Epithelial cell of prostate (primary cell): ENCODE measurements around the gene DBP.
"Not testable (repeated sequence)": the region's sequence is repeated elsewhere in the genome, so short reads cannot be mapped to it uniquely, and the experiment has no call there.

ENCODE experiments used
- DNase-seq: peaks from one replicate; pipeline ENCODE4 v3.0.0-alpha.2; 2011; ENCODE audit warnings: low read depth, low spot score
- H3K27ac ChIP-seq: fragments of 450-650 bp; 2 replicates; pipeline ENCODE4 v1.5.1; 2017; ENCODE audit warnings: mild to moderate bottlenecking

Gene DBP, protein sequence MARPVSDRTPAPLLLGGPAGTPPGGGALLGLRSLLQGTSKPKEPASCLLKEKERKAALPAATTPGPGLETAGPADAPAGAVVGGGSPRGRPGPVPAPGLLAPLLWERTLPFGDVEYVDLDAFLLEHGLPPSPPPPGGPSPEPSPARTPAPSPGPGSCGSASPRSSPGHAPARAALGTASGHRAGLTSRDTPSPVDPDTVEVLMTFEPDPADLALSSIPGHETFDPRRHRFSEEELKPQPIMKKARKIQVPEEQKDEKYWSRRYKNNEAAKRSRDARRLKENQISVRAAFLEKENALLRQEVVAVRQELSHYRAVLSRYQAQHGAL

DNA sequence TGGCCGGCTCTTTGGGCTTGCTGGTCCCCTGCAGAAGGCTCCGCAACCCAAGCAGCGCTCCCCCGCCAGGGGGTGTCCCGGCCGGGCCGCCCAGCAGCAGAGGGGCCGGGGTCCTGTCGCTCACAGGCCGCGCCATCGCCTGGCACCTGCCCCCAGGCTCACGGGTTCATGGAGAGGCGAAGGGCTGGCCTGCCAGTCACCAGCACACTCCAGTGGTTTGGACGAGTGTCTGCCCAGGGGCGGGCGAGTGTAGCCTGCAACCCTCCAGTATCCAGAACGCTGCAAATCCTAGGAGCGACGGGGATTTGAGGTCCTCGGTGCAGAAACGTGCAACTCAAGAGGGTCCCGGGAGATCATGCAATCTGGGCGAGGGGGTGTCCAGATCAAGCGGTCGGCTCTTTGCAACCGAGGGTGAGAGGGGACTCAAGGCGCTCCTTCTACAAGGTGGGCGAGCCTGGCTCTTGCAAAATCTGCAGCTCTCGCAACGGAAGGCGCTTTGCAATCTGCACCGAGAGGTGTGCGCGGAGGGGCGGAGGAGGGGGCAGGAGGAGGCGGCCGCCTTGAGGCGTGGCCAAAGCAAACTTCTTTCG, at the start of gene DBP:
TSS of gene DBP (minus strand) at position 521 of the 590 bp plus-strand sequence. CDS start at position 136, 385 bp downstream.
- no peak for DNase-seq
- peak within 1 kb of the TSS; percentile 91 for H3K27ac ChIP-seq

DNA sequence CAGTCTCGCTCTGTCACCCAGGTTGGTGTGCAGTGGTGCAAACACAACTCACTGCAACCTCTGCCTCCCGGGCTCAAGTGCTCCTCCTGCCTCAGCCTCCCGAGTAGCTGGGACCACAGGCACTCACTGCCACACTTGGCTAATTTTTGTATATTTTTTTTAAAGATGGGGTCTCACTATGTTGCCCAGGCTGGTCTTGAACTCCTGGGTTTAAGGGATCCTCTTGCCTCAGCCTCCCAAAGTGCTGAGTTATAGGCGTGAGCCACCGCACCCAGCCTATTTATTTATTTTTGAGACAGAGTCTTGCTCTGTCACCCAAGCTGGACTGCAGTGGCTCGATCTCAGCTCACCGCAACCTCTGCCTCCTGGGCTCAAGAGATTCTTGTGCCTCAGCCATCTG, 49.5 kb upstream of the DBP start:
- not testable (repeated sequence) for H3K27ac ChIP-seq, DNase-seq

DNA sequence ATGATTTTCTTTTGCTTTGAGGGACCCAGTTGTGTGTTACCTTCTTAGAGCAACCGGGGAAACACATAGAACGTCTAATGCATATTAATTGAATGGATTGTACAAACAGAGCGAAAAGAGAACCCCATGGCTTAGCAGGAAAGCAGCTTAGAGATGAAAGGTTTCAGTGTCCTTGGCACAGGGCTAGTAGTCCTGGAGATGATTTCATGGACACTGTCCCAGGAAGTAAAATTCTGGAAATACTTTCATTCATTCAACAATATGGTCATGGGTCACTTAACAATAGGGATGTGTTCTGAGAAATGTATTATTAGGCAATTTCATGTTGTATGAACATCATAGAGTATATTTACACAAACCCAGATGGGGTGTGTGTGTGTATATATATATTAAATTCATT, 48.9 kb upstream of the DBP start:
- H3K27ac ChIP-seq = no peak overlapping the region
- no peak for DNase-seq

DNA sequence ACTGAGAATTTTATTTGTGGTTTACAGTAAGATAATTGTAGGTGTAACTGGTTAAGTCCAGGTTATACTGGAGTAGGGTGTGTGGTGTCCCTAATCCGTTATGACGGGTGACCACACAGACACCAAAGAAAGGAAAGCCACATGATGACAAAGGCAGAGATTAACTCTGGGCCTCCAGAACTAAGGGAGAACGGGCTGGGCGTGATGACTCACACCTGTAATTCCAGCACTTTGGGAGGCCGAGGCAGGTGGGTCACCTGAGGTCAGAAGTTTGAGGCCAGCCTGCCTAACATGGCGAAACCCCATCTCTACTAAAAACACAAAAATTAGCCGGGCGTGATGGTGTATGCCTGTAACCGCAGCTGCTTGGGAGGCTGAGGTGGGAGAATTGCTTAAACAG, 48.4 kb upstream of the DBP start:
- DNase-seq = no peak
- no peak overlapping the region for H3K27ac ChIP-seq

DNA sequence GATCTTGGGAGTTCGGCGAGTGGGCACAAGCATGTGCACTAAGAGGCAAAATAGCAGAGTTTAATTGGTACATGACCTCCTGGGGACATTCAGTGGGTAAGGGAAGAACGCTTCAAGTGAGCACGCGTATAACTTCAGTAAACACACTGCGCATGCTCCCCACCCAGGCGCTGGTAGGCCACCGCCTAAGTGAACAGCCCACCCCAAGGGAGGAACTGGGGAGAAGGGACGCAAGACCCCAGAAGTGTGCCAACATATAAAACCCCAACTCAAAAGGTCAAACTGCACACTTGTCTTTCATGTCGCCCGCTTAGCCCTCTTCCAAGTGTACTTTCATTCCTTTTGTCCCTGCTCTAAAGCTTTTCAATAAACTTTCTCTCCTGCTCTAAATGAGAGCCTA, 46.2 kb upstream of the DBP start:
- no peak overlapping the region for H3K27ac ChIP-seq
- no peak for DNase-seq

DNA sequence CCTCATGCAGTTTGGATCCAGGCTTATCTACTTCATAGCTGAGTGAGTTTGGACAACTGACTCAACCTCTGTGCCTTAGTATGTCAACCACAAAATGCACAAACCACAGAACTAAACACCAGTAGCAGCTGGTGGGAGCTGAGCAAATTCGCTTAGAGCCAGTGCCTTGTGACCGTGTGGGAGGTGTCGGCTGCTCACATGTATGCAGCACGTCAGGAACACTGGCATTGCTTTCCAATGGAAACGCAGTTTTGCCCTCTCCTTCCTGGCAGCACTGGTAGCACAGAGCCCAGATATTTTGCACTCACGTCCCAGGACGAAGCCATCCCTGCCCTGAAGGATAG, 43.9 kb upstream of the DBP start:
- DNase-seq = no peak
- H3K27ac ChIP-seq = no peak overlapping the region

DNA sequence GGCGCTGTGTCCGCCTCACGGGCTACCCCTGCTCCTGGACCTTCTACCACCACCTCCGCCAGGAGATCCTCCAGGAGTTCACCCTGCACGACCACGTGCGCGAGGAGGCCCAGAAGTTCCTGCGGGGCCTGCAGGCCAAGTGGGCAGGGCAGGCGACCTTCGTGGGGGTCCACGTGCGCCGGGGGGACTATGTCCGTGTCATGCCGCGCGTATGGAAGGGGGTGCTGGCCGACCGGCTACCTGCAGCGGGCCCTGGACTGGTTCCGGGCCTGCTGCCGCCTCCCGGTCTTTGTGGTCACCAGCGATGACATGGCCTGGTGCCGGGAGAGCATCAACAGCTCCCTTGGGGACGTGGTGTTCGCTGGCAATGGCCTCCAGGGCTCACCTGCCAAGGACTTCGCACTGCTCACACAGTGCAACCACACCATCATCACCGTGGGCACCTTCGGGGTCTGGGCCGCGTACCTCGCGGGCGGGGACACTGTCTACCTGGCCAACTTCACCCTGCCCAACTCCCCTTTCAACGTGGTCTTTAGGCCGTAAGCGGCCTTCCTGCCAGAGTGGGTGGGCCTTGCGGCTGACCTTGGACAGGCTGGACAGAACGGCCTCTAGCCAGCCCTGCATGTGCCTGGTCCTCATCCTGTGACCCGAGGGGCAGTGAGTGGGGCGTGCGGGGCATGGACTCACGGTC, 43.4 kb upstream of the DBP start:
- DNase-seq = no peak
- H3K27ac ChIP-seq = no peak overlapping the region

DNA sequence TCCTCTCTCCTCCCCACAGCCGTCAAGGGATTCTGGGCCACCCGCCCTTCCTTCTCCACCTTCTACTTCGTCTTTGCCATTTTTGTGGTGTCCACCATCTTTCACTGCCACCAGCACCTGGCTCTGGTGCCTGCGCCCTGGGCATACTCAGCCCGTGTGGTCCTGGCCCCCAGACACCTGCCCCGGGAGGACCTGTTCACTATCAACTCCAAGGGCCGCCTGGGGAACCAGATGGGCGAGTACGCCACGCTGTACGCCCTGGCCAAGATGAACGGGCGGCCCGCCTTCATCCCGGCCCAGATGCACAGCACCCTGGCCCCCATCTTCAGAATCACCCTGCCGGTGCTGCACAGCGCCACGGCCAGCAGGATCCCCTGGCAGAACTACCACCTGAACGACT, 42.8 kb upstream of the DBP start:
- not testable (repeated sequence) for DNase-seq, H3K27ac ChIP-seq

DNA sequence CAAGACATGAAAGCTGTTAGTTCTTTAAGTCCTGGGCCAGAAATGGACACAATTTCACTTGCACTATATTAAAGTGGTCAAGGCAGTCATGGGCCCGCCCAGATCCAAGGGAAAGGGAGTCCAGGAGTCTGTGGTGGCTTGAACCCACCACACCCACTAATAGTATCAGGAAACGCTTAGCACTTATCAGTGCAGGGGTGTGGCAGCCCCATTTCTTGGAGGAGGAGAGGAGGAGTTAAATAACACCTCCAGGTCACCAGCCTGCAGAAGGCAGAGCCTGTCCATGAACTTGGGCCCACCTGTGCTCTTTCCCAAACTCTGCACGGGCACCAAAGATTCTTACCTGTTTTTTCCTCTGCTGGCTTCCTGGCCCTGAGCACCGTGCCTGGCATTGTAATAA, 41.0 kb upstream of the DBP start:
- H3K27ac ChIP-seq = no peak overlapping the region
- DNase-seq = no peak

DNA sequence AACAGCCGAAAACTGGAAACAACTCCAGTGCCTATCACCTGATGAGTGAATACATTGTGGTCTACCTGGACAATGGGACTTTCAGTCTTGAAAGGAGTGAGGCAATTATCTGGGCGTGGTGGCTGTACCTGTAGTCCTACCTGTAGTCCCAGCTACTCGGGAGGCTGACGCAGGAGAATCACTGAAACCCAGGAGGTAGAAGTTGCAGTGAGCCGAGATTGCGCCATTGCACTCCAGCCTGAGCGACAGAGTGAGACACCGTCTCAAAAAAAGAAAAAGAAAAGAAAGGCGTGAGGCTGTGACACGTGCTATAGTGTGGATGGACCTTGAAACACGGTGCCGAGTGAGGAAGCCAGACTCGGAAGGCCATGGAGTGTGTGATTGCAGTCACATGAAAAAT, 39.7 kb upstream of the DBP start:
- DNase-seq = peak; percentile 55
- no peak overlapping the region for H3K27ac ChIP-seq

DNA sequence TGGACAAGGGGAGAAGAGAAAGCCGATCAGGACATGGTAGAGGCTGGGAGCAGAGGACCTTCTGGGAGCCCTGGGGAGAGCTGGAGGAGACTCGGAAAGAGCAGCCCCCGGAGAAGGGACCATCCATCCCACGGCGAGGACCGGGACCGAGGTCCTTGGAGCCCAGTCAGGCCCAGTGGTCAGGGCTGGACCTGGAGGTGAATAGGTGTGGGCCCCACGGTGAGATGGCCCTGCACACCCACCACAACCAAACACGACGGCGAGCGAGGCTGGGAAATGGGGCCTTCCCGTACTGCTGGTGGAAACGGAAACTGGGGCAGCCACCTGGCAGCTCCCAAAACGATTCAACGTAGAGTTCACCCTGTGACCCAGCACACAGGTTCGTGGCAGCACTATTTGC, 39.3 kb upstream of the DBP start:
- no peak overlapping the region for H3K27ac ChIP-seq
- DNase-seq = no peak

DNA sequence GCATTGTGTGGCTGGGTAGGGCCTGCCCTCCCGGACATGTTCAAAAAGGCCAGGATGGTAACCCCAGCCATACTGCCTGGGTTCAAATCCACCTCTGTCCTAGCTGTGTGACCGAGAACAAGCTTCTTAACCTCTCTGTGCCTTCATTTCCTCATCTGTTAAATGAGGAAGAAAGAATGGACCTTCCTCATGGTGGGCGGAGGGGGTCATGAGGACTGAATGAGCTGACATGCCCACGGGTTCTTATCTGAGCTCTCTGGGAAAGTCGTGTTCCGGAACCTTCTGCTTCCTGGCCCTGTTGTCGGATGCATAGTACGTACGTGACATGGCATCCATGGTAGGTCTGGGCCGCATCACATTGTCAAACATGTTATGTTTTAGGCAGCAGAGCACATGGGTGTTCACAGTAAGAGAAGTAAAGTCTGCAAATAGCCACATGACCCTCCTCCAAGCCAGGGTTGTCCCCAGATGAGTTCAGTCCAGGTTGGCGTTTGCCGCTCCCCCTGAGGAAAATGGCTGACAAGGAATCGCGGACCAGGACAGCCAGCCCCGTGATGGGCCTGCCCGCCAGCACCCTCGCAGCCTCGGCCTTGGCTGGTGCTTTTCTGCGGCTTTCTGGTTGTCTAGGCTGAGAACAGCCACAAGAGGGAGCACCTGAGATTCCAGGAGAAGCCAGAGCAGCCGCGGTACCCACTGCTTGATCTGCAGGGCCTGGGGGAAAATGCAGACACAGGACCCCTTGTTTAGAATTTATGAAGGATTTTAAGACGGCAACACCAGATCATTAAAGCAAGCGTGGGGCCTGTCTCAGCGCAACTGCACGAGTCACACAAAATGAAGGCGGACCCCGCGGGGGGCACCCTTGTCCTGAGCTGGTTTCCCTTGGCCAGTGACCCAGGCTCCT, 38.0 kb upstream of the DBP start:
- no peak overlapping the region for H3K27ac ChIP-seq
- no peak for DNase-seq

DNA sequence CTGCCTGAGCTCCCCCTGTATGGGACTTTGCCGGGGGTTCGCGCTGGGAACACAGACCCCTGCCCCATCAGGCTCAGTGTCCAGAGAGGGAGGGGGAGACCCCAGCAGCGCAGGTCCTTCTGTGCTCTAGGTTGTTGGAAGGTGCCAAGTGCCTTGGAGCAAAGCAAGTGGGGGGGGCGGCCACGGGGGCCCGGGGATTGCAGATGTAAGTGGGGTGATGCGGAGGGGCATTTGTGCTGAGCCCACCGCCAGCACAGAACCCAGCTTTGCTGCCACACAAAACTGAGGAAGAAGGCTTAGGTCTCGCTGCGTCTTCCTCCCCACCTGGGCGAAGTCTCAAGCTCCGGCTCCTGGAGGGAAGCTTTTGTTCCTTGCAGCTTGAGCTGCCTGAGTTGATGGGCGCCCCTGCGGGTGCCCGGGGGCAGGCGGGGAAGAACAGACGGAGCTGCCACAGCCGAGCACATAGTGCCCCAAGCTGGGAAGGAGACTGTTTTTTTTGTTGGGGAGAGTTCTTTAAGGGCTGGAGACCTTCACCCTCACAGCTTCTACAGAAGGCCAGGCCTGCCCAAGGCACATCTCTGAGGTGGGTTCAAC, 37.1 kb upstream of the DBP start:
- no peak overlapping the region for H3K27ac ChIP-seq
- DNase-seq = no peak

DNA sequence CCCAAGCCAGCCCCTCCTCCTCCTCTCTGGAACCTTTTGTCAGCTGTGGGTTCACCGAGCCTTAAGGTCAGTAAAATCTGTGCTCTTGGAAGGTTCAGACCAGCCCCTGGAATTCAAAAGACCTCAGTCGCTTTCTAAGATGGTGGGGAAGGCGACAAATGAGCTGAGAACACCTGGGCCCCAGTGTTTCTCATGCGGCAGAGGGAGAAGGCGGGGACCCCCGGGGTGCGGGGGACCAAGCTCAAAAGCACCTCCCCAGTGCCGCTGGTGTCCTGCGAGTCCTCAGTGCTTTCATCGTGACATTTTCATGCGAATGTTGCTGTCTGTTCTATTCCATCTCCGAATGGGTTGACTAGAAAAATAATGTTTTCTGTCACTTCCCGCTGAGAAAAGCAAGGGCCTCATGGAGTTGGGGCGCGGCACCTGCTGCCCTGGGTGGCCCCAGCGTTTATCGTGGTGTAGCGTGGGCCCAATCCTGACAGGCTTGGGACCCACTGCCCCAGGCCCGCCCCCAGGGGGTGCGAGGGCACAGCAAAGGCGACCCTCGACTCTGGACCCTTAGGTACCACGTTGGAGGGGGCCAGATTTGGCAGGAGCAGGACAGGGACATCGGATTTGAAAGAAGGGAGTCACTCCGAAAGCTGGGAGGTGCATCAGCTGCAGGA, 36.4 kb upstream of the DBP start:
- H3K27ac ChIP-seq = no peak overlapping the region
- no peak for DNase-seq

DNA sequence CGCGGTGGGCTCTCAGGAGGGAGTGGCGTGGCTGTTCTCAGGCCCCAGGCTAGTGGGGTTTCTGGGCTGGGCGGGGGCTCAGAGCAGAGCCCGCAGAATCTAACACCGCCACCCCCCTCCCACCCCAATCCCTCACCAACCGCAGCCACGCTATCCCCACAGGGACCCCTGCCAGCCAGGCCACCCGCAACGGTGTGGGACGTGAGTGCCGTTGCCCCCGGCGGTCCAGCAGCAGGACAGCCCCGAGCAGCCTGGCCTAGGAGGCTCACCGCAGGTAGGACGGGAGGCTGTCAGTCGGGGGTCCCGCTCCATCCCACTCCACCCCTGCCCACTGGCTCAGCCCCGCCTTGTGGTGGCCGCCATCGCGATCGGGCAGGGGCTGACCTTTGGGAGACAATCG, 35.8 kb upstream of the DBP start, which contains the start of gene NTN5:
TSS of gene NTN5 (minus strand) at position 24 of the 400 bp plus-strand sequence. CDS start 2,031 bp downstream, outside the sequence.
- H3K27ac ChIP-seq = no peak within 1 kb of the TSS
- no peak for DNase-seq

DNA sequence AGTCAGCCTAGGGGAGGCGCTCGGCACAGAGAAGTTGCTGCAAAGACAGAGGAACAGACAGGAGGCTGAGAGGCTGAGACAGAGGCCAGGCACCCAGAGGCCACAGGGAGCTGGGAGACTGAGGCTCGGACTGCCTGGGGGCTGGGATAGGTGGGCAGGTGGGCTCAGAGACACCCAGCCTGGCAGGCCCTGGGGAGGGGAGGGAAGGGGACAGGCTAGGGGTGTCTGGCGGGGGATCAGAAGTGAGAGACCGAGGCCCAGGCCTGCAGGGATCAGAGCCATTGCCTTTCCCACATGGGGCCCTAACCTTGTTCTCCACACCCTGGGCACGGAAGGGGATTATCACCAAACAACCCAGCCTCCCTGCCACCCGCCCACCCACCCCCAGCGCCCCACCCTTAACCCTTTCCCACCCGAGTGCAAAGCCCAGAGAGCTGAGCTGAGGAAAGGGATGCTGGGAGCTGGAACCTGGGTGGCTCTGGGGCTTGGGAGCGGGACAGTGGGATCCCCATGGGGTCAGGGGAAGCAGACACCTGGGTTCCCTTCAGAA, 34.3 kb upstream of the DBP start:
- H3K27ac ChIP-seq = no peak overlapping the region
- no peak for DNase-seq

DNA sequence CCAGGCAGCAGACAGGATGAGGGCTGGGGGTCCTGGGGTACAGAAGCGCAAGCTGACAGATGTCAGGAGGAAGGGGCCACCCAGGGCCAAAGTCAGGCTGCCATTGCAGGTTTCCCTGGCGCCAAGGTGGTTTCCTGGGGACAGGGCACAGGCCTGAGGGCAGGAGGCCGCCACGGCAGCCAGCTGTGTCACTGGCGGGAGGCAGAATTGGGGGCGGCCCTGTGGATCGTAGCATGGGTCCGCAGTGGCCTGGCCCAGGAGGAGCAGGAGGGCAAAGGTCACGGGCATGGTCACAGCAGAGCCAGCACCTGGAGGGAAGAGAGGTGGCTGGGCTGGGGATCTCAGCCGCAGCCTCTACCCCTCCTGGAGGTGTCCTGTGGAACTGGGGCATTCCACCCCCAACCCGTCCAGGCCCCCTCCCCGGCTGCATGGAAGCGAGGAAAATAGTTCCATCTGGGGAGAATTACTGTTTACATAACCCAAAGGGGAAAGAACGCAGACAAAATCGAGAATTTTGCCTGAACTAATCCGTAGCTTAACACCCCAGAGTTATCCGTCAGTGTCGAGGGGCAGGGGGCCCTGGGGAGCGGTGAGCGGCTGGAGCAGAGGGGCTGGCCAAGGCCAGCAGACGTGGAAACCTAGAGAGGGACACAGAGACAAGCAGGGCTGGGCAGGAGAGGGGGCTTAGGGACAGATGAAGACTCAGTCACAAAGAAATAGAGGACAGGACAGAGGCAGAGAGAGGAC, 33.7 kb upstream of the DBP start:
- no peak for DNase-seq
- no peak overlapping the region for H3K27ac ChIP-seq

DNA sequence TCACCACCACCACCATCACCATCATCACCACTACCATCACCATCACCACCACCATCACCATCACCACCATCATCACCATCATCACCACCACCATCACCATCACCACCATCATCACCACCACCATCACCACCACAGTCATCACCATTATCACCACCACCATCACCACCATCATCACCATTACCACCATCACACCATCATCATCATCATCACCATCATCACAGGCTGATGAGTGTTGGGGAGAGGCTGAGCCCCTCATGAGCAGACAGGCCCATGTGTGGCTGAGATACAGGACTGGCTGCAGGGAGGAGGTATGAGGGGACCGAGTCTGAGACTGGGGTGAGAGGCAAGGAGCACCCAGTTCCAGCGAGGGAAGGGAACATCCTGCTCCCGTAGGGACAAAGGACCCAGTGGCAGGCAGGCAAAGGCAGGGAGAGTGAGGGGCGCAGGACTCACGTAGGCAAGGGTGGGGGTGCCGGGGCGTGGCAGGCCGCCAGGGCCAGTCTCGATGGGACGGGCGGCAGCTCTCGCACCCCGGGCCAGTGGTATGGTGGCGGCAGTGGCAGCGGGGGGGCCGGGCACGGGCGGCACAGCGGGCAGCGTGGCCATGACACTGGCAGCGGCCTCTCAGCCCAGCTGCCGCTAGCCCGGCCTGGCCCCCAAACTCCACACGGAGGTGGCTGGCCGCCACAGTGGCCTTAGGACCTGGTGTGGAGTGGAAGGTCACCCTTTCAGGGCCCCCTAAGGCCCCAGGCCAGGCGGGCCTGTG, 32.9 kb upstream of the DBP start:
- H3K27ac ChIP-seq = no peak overlapping the region
- no peak for DNase-seq
